IPS-15b (cell line): ENCODE measurements around the gene ITPKB.
"Not testable (repeated sequence)": the region's sequence is repeated elsewhere in the genome, so short reads cannot be mapped to it uniquely, and the experiment has no call there.

ENCODE experiments used
- H3K27me3 ChIP-seq: one replicate; pipeline ENCODE4 v1.6.1; 2013; ENCODE audit warnings: low read length; ENCODE audit not compliant: control insufficient read depth, insufficient read depth
- H3K36me3 ChIP-seq: one replicate; pipeline ENCODE4 v1.6.1; 2013; ENCODE audit warnings: low read length; ENCODE audit not compliant: control insufficient read depth, insufficient read depth
- H3K4me1 ChIP-seq: one replicate; pipeline ENCODE4 v1.6.1; 2013; ENCODE audit warnings: mild to moderate bottlenecking, low read length; ENCODE audit not compliant: control insufficient read depth, insufficient read depth
- H3K4me3 ChIP-seq: one replicate; pipeline ENCODE4 v1.5.1; 2013; ENCODE audit warnings: low read depth, low read length
- H3K9ac ChIP-seq: one replicate; pipeline ENCODE4 v1.6.1; 2013; ENCODE audit warnings: low read depth, mild to moderate bottlenecking, low read length
- H3K9me3 ChIP-seq: one replicate; pipeline ENCODE4 v1.6.1; 2013; ENCODE audit warnings: mild to moderate bottlenecking, low read length; ENCODE audit not compliant: control insufficient read depth, insufficient read depth

ITPKB gene

DNA sequence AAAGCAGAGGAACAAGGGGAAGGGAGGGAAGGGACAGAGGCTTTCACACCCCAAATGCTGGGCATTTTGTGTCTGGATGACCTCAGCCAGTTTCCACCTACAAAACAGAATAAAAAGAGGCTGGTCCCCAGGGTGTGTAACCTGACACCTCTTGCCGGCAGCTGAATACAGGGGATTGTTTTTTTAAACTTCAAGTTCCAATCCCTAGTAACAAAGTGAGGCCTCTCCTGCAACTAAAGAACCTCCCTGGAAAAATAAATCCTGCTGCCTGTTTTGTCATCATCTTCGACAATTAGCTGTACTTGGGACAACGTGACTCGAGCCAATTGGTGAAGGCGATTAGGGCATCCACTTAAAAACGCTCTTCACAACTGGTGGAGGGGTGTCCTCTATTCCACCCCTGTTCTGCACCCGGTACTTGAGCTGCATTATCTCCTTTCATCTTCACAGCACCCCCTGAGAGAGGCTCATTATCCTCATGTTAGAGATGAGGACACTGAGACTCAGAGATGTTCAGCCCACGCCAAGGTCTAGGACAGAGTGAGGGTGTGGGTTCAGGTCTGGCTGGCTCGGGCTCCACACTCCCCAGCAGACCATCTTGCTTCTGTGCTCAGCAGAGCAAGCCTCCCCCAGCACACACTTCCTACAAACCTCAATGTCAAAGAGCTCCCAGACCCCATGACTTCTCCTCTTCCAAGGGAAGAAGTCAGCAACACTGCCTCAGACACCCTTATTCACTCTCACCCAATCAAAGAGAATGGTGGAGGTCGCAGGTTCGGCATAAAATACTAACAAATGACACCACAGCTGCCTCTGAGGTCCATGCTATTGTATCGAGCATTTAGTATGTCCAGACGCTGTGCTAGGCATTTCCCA is 15.2 kb downstream of the ITPKB start:
- H3K4me1 ChIP-seq: peaks cover 9% of the 10 kb centered on the region
- no peaks in the 10 kb centered on the region for H3K36me3 ChIP-seq
- no peak overlapping the region for H3K4me3 ChIP-seq
- no peak overlapping the region for H3K9ac ChIP-seq
- H3K9me3 ChIP-seq: no peaks in the 10 kb centered on the region
- H3K27me3 ChIP-seq: no peaks in the 10 kb centered on the region

DNA sequence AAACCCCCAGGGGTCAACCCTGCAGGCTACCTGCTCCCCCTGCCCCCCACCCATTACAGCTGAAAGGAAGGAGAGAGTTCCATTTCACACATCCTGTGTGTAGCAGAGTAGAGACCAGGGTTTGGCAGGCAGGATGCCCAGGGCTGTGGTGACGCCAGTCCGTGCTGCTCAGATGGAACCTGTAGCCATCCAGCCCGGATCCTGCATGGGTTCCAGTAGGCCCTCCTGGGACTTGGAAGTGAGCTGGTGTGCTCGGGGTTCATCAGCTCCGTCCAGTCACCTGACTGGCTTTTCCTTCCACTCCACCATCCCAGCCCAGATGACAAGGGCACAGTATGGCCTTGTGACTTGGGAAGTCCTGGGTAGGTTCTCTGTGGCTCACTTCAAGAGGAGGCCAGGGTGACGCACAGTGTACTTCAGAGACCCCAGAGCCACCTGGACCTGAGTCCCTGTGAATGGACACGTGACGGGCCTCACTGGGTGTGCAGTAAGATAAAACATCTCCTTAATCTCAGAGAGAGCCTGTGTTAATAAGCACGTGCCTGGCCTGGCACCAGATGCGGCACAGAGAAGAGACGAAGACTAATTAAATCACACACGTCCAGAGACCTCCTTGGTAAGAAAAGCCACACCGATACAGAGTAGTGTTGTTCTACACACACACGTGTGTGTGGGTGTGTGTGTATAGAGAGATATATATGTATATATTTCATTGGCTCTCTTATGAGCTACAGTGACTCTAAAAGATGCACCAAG is 16.0 kb downstream of the ITPKB start:
- Histone ChIP-seq H3K4me1 (peaks cover 9% of the 10 kb centered on the region), H3K4me3 (no peak overlapping the region), H3K9ac (no peak overlapping the region), H3K9me3 (no peaks in the 10 kb centered on the region), H3K27me3 (no peaks in the 10 kb centered on the region), H3K36me3 (no peaks in the 10 kb centered on the region)

DNA sequence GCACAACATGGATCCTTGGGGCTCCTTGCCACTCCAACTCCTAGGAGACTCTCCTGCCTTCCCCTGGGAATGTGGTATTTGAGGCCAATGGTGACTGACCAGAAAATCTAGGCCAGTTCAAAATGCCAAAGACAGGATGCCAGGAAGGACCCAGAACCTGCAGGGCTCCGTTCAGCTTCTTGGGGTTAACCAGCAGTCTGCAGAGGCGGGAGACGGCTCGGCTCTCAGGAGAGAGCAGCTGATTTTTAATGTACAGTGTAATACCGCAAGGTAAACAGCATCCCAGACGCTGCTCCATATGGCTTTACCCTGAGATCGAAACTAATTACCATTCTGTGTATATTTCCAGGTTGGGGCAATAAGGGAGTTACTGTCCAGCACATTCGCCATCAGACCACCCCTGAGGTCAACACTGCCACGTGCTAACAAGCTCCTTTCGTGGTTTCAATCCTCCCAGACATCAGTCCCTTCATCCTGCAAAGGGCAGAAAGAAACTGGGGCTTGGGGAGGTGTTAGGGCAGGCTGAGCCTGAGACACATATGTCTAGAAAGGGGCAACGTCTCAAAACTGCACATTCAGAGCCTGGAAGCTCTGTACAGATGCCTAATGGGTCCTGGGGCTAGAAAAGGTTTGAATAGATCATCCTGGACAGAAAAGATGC is 16.7 kb downstream of the ITPKB start:
- Histone ChIP-seq H3K36me3 (no peaks in the 10 kb centered on the region), H3K4me1 (peaks cover 9% of the 10 kb centered on the region), H3K4me3 (no peak overlapping the region), H3K27me3 (no peaks in the 10 kb centered on the region), H3K9ac (no peak overlapping the region), H3K9me3 (no peaks in the 10 kb centered on the region)

DNA sequence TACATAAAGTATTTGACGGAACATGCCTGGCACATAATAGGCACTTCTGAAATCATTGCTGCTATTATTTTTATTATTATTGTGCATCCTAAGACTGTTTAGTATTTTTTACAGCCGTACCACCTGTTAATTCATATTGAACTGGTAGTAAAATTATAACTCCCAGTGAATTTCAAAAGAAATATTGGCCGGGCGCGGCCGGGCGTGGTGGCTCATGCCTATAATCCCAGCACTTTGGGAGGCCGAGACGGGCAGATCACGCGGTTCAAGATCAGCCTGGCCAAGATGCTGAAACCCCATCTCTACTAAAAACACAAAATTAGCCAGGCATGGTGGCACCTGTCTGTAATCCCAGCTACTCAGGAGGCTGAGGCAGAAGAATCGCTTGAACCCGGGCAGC is 18.5 kb downstream of the ITPKB start:
- not testable (repeated sequence) for H3K4me1 ChIP-seq, H3K9ac ChIP-seq, H3K36me3 ChIP-seq, H3K9me3 ChIP-seq, H3K4me3 ChIP-seq, H3K27me3 ChIP-seq

DNA sequence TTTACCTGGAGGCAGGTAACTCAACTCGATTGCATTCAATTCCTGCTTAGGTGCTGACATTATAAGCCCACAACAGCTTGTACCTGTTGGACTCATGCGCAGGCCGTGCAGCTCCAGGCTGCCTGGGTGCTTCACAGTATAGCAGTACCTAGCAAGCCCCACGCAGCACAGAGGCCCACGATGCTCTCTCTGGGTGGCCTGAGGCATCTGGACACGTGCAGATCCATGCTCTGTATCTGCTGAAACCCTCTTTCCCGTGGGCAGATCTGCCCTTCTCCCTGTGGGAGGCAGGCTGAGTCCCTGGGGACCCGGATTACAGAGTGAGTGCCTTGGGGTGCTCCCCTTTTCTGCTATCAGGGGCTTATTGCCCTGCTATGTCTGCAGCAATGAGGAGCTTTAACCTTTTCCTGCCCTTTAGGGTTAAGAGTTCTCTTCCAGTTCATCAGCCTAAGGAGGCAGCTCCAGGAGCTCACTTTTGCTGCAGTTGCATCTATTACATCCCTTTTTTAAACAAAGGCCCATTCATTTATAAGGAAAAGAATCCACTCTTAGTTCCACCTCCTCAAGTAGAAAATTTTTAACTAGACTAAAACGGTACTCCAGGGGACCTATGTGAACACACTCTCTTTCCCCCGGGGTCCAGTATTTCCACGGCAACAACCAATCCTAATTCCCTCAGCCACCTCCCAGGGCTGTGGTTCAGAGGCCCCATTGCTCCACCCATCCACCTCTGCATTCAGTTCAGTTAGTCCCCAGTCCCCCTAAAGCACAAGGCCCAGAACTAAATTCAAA is 19.3 kb downstream of the ITPKB start:
- Histone ChIP-seq H3K9me3 (no peaks in the 10 kb centered on the region), H3K4me1 (peaks cover 9% of the 10 kb centered on the region), H3K9ac (no peak overlapping the region), H3K27me3 (no peaks in the 10 kb centered on the region), H3K4me3 (no peak overlapping the region), H3K36me3 (no peaks in the 10 kb centered on the region)

DNA sequence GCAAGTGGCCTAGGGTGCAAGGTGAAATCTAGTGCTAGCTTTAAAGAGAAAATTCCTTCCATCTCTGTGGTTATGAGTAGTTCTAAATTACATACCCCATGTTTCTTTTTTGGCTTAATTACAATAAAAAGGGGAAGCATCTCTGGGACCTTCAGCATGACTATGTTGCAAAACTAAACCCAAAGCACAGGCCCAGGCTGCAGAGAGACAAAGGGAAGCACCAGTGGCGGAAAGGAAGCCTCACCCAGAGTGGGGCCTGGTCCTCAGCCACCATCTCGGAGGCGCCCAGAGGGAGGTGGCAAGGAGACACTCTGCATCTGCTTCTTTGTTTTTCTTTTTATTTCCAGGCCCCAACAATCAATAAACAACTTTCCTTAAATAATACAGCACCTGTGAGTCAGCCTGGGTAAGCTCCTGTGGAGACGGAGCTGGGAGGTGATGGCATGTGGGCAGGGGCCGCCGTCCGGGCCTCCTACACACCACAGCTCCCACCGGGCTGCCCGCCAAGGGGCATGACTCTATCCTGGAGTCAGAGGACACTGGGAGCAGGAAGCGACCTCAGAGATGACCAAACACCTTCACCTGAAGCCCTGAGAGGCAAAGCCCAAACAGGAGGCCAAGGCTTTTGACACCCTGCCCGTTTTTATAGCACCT is 21.7 kb downstream of the ITPKB start:
- H3K9ac ChIP-seq: no peak overlapping the region
- no peaks in the 10 kb centered on the region for H3K9me3 ChIP-seq
- H3K27me3 ChIP-seq: no peaks in the 10 kb centered on the region
- H3K4me3 ChIP-seq: no peak overlapping the region
- no peaks in the 10 kb centered on the region for H3K4me1 ChIP-seq
- no peaks in the 10 kb centered on the region for H3K36me3 ChIP-seq

DNA sequence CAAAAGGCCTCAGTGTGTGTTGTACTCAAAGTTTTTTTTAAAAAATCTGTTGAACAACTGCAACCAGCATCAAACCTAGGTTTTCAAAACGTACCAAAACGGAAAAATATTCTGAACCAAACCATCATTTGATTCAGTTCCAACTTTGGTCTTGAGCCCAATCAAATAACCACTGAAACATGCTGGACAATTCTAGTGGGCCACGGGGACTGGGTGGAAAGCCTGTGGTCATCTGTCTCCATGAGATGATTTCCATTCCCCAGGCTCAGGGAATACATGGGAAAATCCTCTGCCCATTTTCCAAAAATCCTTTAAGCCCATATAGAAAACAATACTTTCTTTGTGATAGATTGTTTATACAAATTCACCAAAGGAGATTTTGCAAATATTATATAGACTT is 22.5 kb downstream of the ITPKB start:
- H3K4me3 ChIP-seq: no peak overlapping the region
- H3K27me3 ChIP-seq: no peaks in the 10 kb centered on the region
- H3K4me1 ChIP-seq: no peaks in the 10 kb centered on the region

DNA sequence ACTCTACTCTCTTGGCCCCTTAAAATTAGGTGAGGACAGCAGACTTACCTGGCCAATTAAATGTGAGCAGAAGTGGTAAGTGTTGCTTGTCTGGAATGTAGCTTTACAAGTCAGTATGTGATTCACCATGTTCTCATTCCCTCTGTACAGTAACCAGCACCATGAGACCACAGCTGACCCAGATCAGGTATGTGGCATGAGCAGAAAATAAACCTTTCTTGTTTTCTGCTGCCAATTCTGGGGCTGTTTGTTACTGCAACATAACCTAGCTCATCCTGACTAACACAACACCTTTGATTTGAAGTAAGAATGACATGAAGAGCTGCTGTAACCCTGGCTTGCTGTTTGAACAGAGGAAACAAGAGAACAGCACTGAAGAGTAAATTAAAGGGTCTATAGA is 24.9 kb downstream of the ITPKB start:
- H3K4me3 ChIP-seq: no peak overlapping the region
- H3K9me3 ChIP-seq: no peaks in the 10 kb centered on the region
- no peaks in the 10 kb centered on the region for H3K4me1 ChIP-seq
- H3K9ac ChIP-seq: no peak overlapping the region
- H3K27me3 ChIP-seq: no peaks in the 10 kb centered on the region
- no peaks in the 10 kb centered on the region for H3K36me3 ChIP-seq

More for the DNA sequence above, 22.5 kb downstream of the ITPKB start:
- Histone ChIP-seq H3K36me3 (no peaks in the 10 kb centered on the region), H3K9ac (no peak overlapping the region), H3K9me3 (no peaks in the 10 kb centered on the region)

DNA sequence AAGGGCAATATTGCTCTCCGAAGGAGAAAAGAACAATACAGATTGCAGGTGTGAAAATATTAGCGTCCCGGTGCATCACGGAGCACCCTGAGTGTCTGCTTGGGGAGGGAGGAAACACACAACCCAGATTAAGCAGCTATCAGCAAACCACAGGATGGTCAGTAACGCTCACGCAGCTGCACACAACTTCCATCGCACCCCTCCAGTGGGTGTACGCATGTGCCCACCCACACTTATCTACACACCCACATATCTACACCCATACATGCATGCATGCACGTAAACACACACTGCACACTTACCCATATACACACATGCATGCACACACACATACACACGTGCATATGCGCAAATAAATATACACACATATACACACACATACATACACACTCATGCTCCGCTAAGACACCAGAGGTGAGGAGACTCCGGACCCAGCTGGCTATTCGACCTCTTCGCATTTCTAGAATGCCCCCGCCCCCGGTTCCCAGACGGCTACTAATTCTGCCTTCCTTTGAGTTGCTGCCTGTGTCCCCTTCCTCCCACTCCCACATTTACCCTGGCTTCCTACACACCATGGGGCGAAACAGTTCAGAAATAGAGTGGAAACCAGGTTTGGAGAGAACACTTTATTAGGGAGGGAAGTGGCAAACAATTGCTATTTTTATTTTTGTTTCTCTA is 26.2 kb downstream of the ITPKB start:
- no peaks in the 10 kb centered on the region for H3K9me3 ChIP-seq
- H3K4me3 ChIP-seq: no peak overlapping the region
- no peaks in the 10 kb centered on the region for H3K4me1 ChIP-seq
- H3K27me3 ChIP-seq: no peaks in the 10 kb centered on the region
- no peak overlapping the region for H3K9ac ChIP-seq
- H3K36me3 ChIP-seq: no peaks in the 10 kb centered on the region

DNA sequence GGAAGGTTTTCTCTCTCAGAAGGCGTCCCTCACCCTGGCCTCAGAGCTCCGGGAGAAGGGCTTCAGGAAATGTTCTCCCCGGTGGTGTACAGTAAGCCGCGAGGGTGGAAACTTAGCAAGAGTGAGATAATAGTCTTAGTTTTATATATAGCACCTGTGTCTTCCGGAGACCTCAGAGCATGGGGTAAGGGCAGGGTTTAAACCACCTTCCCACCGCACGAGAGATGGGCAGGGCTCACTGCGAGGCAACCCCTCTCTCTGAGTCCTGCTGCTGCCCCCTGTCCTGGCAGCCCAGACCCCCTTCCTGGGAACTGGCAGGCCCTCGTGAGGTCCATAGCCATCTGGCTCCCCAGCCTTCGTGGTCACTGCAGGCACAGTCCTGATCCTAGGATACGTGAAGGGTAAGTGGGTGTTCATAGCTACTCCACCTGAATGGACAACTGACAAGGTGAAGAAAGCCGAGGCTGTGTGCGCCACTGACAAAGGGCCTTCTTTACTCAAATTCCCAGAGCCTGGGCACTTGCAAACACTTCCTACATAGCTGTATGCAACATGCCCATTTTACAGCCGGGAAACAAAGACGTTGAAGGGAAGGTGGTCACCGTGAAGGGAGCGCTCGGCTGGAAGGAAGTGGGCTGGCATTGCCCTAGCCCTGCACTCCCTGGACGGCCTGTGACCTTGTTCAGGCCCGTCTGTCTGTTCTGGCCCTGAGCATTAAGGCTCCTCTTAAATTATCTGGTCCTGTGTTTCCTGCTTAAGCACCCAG is 26.9 kb downstream of the ITPKB start:
- Histone ChIP-seq H3K9ac (no peak overlapping the region), H3K36me3 (no peaks in the 10 kb centered on the region), H3K4me1 (no peaks in the 10 kb centered on the region)

More for the DNA sequence above, 26.9 kb downstream of the ITPKB start:
- H3K27me3 ChIP-seq: no peaks in the 10 kb centered on the region
- no peak overlapping the region for H3K4me3 ChIP-seq
- no peaks in the 10 kb centered on the region for H3K9me3 ChIP-seq
